ENCODE results near the gene PXDC1. TPM values are rescaled to one million over a fixed set of nuclear protein-coding genes. Genes with fewer than 3 reads are reported as not detected.

Gene PXDC1
- total and polyA plus RNA-seq, 2 experiments from 2014 or later: 1.2 to 1.8 TPM

DNA sequence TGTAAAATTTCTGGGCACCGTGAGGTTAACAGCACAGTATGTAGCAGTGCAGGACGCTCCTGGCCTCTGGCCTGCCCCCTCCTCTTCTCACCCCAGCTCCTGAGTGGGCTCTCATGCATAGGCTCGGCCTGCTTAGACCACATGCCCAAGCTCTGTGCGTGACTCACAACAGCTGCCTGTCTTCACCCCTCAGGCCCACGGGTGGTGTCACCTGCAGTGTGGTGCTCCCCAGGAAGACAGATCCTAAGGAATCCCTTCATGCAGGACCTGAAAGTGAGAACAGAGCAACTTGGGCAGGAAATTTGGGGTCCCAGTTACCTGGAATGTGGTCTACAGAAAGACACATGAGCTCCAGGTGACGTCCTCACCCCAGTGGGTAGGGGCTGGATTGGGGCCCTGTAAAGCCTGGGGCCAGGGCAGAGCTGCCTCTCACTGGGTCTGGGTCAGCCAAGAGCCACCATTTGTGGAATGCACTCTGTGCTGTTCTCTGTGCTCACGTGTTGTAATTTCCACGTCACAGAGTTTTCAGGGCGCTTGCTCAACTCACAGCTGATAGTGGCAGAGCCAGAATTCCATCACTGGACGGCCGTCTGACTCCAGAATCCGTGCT is 37.0 kb upstream of the PXDC1 start:
- H3K36me3 ChIP-seq (ENCODE audit: insufficient read depth): no peaks in the 10 kb centered on the region
- no peaks in the 10 kb centered on the region for H3K27me3 ChIP-seq (ENCODE audit: insufficient read depth)
- H3K36me3 Mint-ChIP-seq (ENCODE audit: low read depth): no peaks in the 10 kb centered on the region
- no peaks in the 10 kb centered on the region for H4K20me1 ChIP-seq (replicated peaks; ENCODE audit: insufficient read depth)
- ATAC-seq: no peak
- no peak for TF ChIP-seq STAT1 (IDR thresholded peaks at IDR 0.05; ENCODE audit: unreplicated experiment)
- no peak for TF ChIP-seq JUNB (IDR thresholded peaks at IDR 0.05; ENCODE audit: unreplicated experiment)
- TF ChIP-seq REST (IDR thresholded peaks at IDR 0.05; ENCODE audit: unreplicated experiment): no peak
- no peaks in the 10 kb centered on the region for H3K9me3 Mint-ChIP-seq
- no peak overlapping the region for H3K4me2 ChIP-seq
- H3K4me1 ChIP-seq (ENCODE audit: insufficient read depth): peaks cover under 1% of the 10 kb centered on the region; the same call in 1 of the 2 replicates
- H3K27ac Mint-ChIP-seq: no peak overlapping the region
- no peak overlapping the region for H3K27ac ChIP-seq (ENCODE audit: low read depth)
- no peaks in the 10 kb centered on the region for H3K79me2 ChIP-seq (replicated peaks; ENCODE audit: insufficient read depth)
- no peaks in the 10 kb centered on the region; the same call in 1 of the 2 replicates for H3K9me2 ChIP-seq (ENCODE audit: insufficient read depth)
- 0 out of 2 replicates have a peak overlapping the region, but pooled peaks have one; percentile 52 for H2AFZ ChIP-seq
- DNase-seq (ENCODE audit: low spot score): no peak
- H3K4me3 Mint-ChIP-seq: no peak overlapping the region
- no peaks in the 10 kb centered on the region for H3F3A ChIP-seq (replicated peaks; ENCODE audit: low read depth)
- peaks cover 8% of the 10 kb centered on the region for H3K4me1 Mint-ChIP-seq
- no peak overlapping the region for H3K4me3 ChIP-seq
- peaks cover 5% of the 10 kb centered on the region for H3K27me3 Mint-ChIP-seq (ENCODE audit: insufficient read depth, low read depth, poor library complexity)

DNA sequence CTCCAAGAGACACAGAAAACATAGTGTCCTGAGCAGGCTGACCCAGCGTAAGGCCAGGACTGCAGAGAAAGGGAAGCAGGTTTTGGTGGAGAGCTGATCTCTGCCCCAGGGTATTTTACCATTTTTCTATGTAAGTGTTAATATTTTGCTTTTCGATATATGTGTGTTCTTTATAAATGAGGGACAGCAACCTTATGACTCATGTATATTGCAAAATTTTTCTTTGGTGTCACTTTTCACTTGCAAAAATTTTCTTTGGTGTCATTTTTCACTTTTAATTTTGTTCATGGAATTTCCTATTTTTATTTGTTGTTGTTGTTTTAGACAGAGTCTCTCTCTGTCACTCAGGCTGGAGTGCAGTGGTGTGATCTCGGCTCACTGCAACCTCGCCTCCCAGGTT is 34.6 kb upstream of the PXDC1 start:
- Mint-ChIP-seq H3K4me1 (peaks cover 3% of the 10 kb centered on the region; the same call in 2 of the 3 replicates), H3K27me3 (ENCODE audit: insufficient read depth, low read depth, poor library complexity) (peaks cover 5% of the 10 kb centered on the region)
- ATAC-seq: no peak
- TF ChIP-seq NANOG (IDR thresholded peaks at IDR 0.05; ENCODE audit: borderline replicate concordance) (no peak), REST (IDR thresholded peaks at IDR 0.05; ENCODE audit: unreplicated experiment) (no peak), EZH2phosphoT487 (IDR thresholded peaks at IDR 0.05; ENCODE audit: unreplicated experiment) (no peak), CREB1 (CRISPR knock-in tag; IDR thresholded peaks at IDR 0.05; ENCODE audit: low read depth) (no peak), STAT1 (IDR thresholded peaks at IDR 0.05; ENCODE audit: unreplicated experiment) (no peak), ZNF331 (CRISPR knock-in tag; IDR thresholded peaks at IDR 0.05; ENCODE audit: low read depth) (no peak), POLR2AphosphoS5 (IDR thresholded peaks at IDR 0.05; ENCODE audit: low read depth) (no peak), JUNB (IDR thresholded peaks at IDR 0.05; ENCODE audit: unreplicated experiment) (no peak), ETS1 (IDR thresholded peaks at IDR 0.05) (no peak)
- TF ChIP-seq, protein P1, sequence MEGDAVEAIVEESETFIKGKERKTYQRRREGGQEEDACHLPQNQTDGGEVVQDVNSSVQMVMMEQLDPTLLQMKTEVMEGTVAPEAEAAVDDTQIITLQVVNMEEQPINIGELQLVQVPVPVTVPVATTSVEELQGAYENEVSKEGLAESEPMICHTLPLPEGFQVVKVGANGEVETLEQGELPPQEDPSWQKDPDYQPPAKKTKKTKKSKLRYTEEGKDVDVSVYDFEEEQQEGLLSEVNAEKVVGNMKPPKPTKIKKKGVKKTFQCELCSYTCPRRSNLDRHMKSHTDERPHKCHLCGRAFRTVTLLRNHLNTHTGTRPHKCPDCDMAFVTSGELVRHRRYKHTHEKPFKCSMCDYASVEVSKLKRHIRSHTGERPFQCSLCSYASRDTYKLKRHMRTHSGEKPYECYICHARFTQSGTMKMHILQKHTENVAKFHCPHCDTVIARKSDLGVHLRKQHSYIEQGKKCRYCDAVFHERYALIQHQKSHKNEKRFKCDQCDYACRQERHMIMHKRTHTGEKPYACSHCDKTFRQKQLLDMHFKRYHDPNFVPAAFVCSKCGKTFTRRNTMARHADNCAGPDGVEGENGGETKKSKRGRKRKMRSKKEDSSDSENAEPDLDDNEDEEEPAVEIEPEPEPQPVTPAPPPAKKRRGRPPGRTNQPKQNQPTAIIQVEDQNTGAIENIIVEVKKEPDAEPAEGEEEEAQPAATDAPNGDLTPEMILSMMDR (conservative IDR thresholded peaks at IDR 0.05; ENCODE audit: low read depth in 2 of 2): no peak

More for the DNA sequence above, 34.6 kb upstream of the PXDC1 start:
- no peak for DNase-seq (ENCODE audit: low spot score)
- no peaks in the 10 kb centered on the region for H3K79me2 ChIP-seq (replicated peaks; ENCODE audit: insufficient read depth)
- H3K4me1 ChIP-seq (ENCODE audit: insufficient read depth): no peaks in the 10 kb centered on the region
- H3K9me2 ChIP-seq (ENCODE audit: insufficient read depth): no peaks in the 10 kb centered on the region; the same call in 1 of the 2 replicates
- Mint-ChIP-seq H3K4me3 (no peak overlapping the region), H3K9me3 (no peaks in the 10 kb centered on the region), H3K27ac (no peak overlapping the region), H3K36me3 (ENCODE audit: low read depth) (no peaks in the 10 kb centered on the region)
- H3F3A ChIP-seq (replicated peaks; ENCODE audit: low read depth): no peaks in the 10 kb centered on the region
- no peak overlapping the region for H2AFZ ChIP-seq
- H3K4me3 ChIP-seq: no peak overlapping the region
- no peak overlapping the region for H3K4me2 ChIP-seq
- H4K20me1 ChIP-seq (replicated peaks; ENCODE audit: insufficient read depth): no peaks in the 10 kb centered on the region
- no peak overlapping the region for H3K27ac ChIP-seq (ENCODE audit: low read depth)
- H3K27me3 ChIP-seq (ENCODE audit: insufficient read depth): no peaks in the 10 kb centered on the region
- H3K36me3 ChIP-seq (ENCODE audit: insufficient read depth): no peaks in the 10 kb centered on the region
